ENCODE measurements around the gene RLN3. TPM values are rescaled to one million over a fixed set of nuclear protein-coding genes. Genes with fewer than 3 reads are reported as not detected.

Gene RLN3
- total and polyA plus RNA-seq, 2 of the 8 experiments (the other 6 are each of a cell fraction or from before 2014, with no cell fraction given) = not detected

GRCh38 chr19:13992025-13992424 is 35.9 kb upstream of the RLN3 start:
- Histone ChIP-seq H4K8ac (ENCODE audit: extremely low read depth, insufficient read depth, low read length) (no peak overlapping the region), H2AFZ (ENCODE audit: low read length) (no peak overlapping the region), H3K36me3 (ENCODE audit: control insufficient read depth in 2 of 4, insufficient read depth in 4 of 4, low read length in 3 of 4) (no peaks in the 10 kb centered on the region; a peak in 1 of 8 replicates), H2BK5ac (ENCODE audit: low read depth, low read length) (no peak overlapping the region), H3K4ac (replicated peaks; ENCODE audit: insufficient read length, low read depth, low read length) (no peak overlapping the region), H2AK5ac (ENCODE audit: low read depth, low read length) (no peak overlapping the region), H3K14ac (ENCODE audit: insufficient read length) (no peak overlapping the region), H2BK120ac (replicated peaks; ENCODE audit: low read depth, low read length) (no peak overlapping the region), H2BK15ac (ENCODE audit: low read length) (no peak overlapping the region), H3K4me1 (replicated peaks in 1 of 4; ENCODE audit: control insufficient read depth in 3 of 4, insufficient read depth in 4 of 4, low read length in 3 of 4) (peaks cover 0 to 14% (median 10%) of the 10 kb centered on the region in 4 experiments; a peak in 6 of 7 replicates), H2BK20ac (ENCODE audit: low read length) (no peak overlapping the region), H4K20me1 (replicated peaks in 1 of 2; ENCODE audit: control insufficient read depth in 1 of 2, insufficient read depth in 2 of 2, low read length in 2 of 2) (peaks cover 2 to 3% of the 10 kb centered on the region in 2 experiments), H3K23me2 (ENCODE audit: low read depth, low read length) (no peaks in the 10 kb centered on the region), H2BK12ac (ENCODE audit: low read depth, low read length) (no peak overlapping the region), H3K79me1 (ENCODE audit: low read depth, low read length) (peaks cover 3% of the 10 kb centered on the region; the same call in 1 of the 2 replicates), H3K27me3 (replicated peaks in 1 of 4; ENCODE audit: control insufficient read depth in 3 of 4, extremely low read depth in 1 of 4, insufficient read depth in 3 of 4, low read length in 3 of 4) (no peaks in the 10 kb centered on the region), H3K9ac (replicated peaks in 1 of 4; ENCODE audit: extremely low read depth in 1 of 4, low read depth in 3 of 4, low read length in 3 of 4) (no peak overlapping the region), H3K23ac (ENCODE audit: insufficient read length) (no peak overlapping the region), H4K5ac (ENCODE audit: insufficient read length, low read depth, low read length) (no peak overlapping the region), H3K56ac (replicated peaks; ENCODE audit: insufficient read length, low read depth, low read length) (no peak overlapping the region), H4K91ac (replicated peaks; ENCODE audit: insufficient read length, low read length) (no peak overlapping the region), H3K27ac (ENCODE audit: low read depth, low read length) (no peak overlapping the region), H3K4me3 (ENCODE audit: extremely low read depth in 1 of 4, insufficient read depth in 2 of 4, low read depth in 3 of 4, low read length in 4 of 4) (no peak overlapping the region), H3K79me2 (ENCODE audit: control insufficient read depth in 1 of 2, insufficient read depth in 2 of 2, low read length in 2 of 2) (no peaks in the 10 kb centered on the region; a peak in 1 of 4 replicates), H3K9me3 (ENCODE audit: insufficient read depth in 2 of 2, low read depth in 1 of 2, low read length in 1 of 2) (no peaks in the 10 kb centered on the region), H3K18ac (ENCODE audit: extremely low read depth, low read length) (no peak overlapping the region), H3K4me2 (ENCODE audit: insufficient read depth in 1 of 2, low read depth in 2 of 2, low read length in 2 of 2) (no peak overlapping the region)
- DNase-seq (ENCODE audit: low read depth in 1 of 2, low spot score in 2 of 2) (no peak), FAIRE-seq (no peak)
- TF ChIP-seq GTF2F1 (IDR thresholded peaks at IDR 0.05; ENCODE audit: borderline replicate concordance, low read depth, low read length) (no peak), PHF8 (conservative IDR thresholded peaks at IDR 0.05; ENCODE audit: low read depth, low read length) (no peak), MAX (IDR thresholded peaks at IDR 0.05) (no peak), POLR2AphosphoS5 (IDR thresholded peaks at IDR 0.05; ENCODE audit: low read depth, low read length) (no peak), TEAD4 (IDR thresholded peaks at IDR 0.05; ENCODE audit: low read depth, low read length) (no peak), HDAC6 (IDR thresholded peaks at IDR 0.05; ENCODE audit: low read depth, low read length) (no peak), SP4 (IDR thresholded peaks at IDR 0.05; ENCODE audit: low read length) (no peak), USF2 (IDR thresholded peaks at IDR 0.05; ENCODE audit: low read length) (no peak), SIN3A (conservative IDR thresholded peaks at IDR 0.05 in 1 of 2, IDR thresholded peaks at IDR 0.05 in 1 of 2; ENCODE audit: low read depth in 1 of 2, low read length in 2 of 2) (no peak), RNF2 (IDR thresholded peaks at IDR 0.05; ENCODE audit: borderline replicate concordance, low read depth, low read length, missing control alignments, poor library complexity, severe bottlenecking) (no peak), POLR2A (IDR thresholded peaks at IDR 0.05; ENCODE audit: control extremely low read depth in 1 of 2, low read depth in 2 of 2, low read length in 2 of 2) (no peak)
- ChIA-PET POLR2A (ENCODE audit: partially characterized antibody) (interaction anchor here (1.5 to 3.4 kb wide), 3 partner anchors 11 to 53 kb away, joined by 3 to 12 read pairs (median 11); partner anchors contain the start of gene RFX1), CTCF (ENCODE audit: partially characterized antibody) (interaction anchor here (0.8 to 4.2 kb wide), 6 partner anchors 9 to 403 kb away, joined by 3 to 14 read pairs (median 4); no protein-coding TSS in a partner anchor)
- 89% methylated on average over 7 of the region's 7 CpGs; no CpG with 5 or more reads in 1 of the 2 experiments for WGBS, 2 experiments (ENCODE audit: extremely low coverage in 1 of 2, insufficient coverage in 1 of 2, insufficient read length in 1 of 2, insufficient replicate concordance in 2 of 2, low coverage in 1 of 2, low lambda C conversion rate in 2 of 2, missing lambda C conversion rate in 1 of 2)
